Endodermal cell (in vitro differentiated cells): ENCODE data around the gene RNF224. TPM values are rescaled to one million over a fixed set of nuclear protein-coding genes. Genes with fewer than 3 reads are reported as not detected.
"Not testable (repeated sequence)": the region's sequence is repeated elsewhere in the genome, so short reads cannot be mapped to it uniquely, and the experiment has no call there.

Experiments
- DNase-seq: peaks from one replicate; pipeline ENCODE4 v3.0.0-alpha.2; 2017
- H3K27ac ChIP-seq: 2 replicates; pipeline ENCODE4 v1.5.1; 2013; ENCODE audit warnings: mild to moderate bottlenecking, low read depth, low read length, moderate library complexity
- H3K27me3 ChIP-seq: 2 replicates; pipeline ENCODE4 v1.6.1; 2013; ENCODE audit warnings: mild to moderate bottlenecking, low read length, moderate library complexity; ENCODE audit not compliant: insufficient read depth, control insufficient read depth, poor library complexity, severe bottlenecking
- H3K36me3 ChIP-seq: 2 replicates; pipeline ENCODE4 v1.7.0; 2013; ENCODE audit warnings: mild to moderate bottlenecking, low read length, moderate library complexity; ENCODE audit not compliant: control insufficient read depth, insufficient read depth
- H3K4me1 ChIP-seq: one replicate; pipeline ENCODE4 v1.7.0; 2013; ENCODE audit warnings: low read length; ENCODE audit not compliant: control insufficient read depth, insufficient read depth
- H3K4me3 ChIP-seq: 2 replicates; pipeline ENCODE4 v1.5.1; 2013; ENCODE audit warnings: mild to moderate bottlenecking, low read length, moderate library complexity
- H3K9ac ChIP-seq: 2 replicates; pipeline ENCODE4 v1.6.1; 2013; ENCODE audit warnings: mild to moderate bottlenecking, low read length, moderate library complexity; ENCODE audit not compliant: poor library complexity, severe bottlenecking; ENCODE audit errors: extremely low read depth
- H3K9me3 ChIP-seq: 2 replicates; pipeline ENCODE4 v1.6.1; 2013; ENCODE audit warnings: mild to moderate bottlenecking, low read length, moderate library complexity; ENCODE audit not compliant: control insufficient read depth
- H3K27ac Mint-ChIP-seq: 2 replicates; pipeline ENCODE4 v1.8.0; 2020; ENCODE audit warnings: mixed read lengths
- H3K27me3 Mint-ChIP-seq: 2 replicates; pipeline ENCODE4 v1.8.0; 2021; ENCODE audit warnings: mild to moderate bottlenecking, mixed read lengths; ENCODE audit not compliant: insufficient read depth
- H3K36me3 Mint-ChIP-seq: 2 replicates; pipeline ENCODE4 v1.8.0; 2020; ENCODE audit warnings: low read depth, mixed read lengths
- H3K4me1 Mint-ChIP-seq: 2 replicates; pipeline ENCODE4 v1.8.0; 2020; ENCODE audit warnings: mixed read lengths
- H3K4me3 Mint-ChIP-seq: 2 replicates; pipeline ENCODE4 v1.8.0; 2020; ENCODE audit warnings: mild to moderate bottlenecking, moderate library complexity, mixed read lengths
- H3K9me3 Mint-ChIP-seq: 2 replicates; pipeline ENCODE4 v1.8.0; 2020; ENCODE audit warnings: mild to moderate bottlenecking, mixed read lengths
- WGBS, 2 experiments: methylation state at CpG; one replicate each; pipeline versions ENCODE4 v1.1.5 to v1.1.7; 2013; ENCODE audit warnings: missing lambda C conversion rate in 2 of 2, mixed read lengths in 1 of 2; ENCODE audit not compliant: insufficient coverage in 1 of 2, insufficient read length in 1 of 2; 5-methylcytosine and 5-hydroxymethylcytosine counted together
- total RNA-seq, 2 donors: library from RNA; stranded (reverse); fragmentation: NEBNext Ultra II Directional in 1 of 2; extraction: Animal tissue kit (Norgen Biotek cat#: 25700) in 1 of 2; gene quantifications; 2 replicates in 1 of 2; 3 replicates in 1 of 2; pipeline ENCODE4 v1.2.1, GENCODE V29; 2021
- TF ChIP-seq, protein P1 (sequence below): fragments of 200-600 bp; sonication (generic); conservative IDR thresholded peaks from 2 replicates; pipeline ENCODE4 v1.5.0; 2021; ENCODE audit warnings: antibody characterized with exemption, mild to moderate bottlenecking

Gene RNF224
- total RNA-seq, 2 donors from 2014 or later = 0.24 to 0.38 TPM

DNA sequence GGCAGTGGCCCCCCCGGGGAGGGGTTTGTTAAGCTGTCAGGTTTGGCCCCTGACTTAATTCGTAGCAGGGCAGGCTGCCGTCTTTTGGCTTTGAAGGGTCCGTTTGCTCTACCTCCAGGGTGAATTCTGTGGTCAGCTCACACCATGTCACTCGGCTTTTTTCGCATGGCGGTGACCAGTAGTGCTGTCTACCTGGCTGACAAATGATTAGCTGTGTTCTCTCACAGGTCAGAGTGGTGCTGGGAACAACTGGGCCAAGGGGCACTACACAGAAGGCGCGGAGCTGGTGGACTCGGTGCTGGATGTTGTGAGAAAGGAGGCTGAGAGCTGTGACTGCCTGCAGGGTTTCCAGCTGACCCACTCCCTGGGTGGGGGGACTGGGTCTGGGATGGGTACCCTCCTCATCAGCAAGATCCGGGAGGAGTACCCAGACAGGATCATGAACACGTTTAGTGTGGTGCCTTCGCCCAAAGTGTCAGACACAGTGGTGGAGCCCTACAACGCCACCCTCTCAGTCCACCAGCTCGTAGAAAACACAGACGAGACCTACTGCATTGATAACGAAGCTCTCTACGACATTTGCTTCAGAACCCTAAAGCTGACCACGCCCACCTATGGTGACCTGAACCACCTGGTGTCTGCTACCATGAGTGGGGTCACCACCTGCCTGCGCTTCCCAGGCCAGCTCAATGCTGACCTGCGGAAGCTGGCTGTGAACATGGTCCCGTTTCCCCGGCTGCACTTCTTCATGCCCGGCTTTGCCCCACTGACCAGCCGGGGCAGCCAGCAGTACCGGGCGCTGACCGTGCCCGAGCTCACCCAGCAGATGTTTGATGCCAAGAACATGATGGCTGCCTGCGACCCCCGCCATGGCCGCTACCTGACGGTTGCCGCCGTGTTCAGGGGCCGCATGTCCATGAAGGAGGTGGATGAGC lies 15.2 kb downstream of the RNF224 start:
- H3K9ac ChIP-seq = peak overlapping the region; percentile 92
- WGBS, 2 experiments = 84 to 85% methylated on average over 33 to 36 of the region's 36 CpGs
- no peaks in the 10 kb centered on the region for H3K27me3 ChIP-seq
- Mint-ChIP-seq H3K27ac (peak overlapping the region; percentile 85), H3K9me3 (no peaks in the 10 kb centered on the region), H3K4me1 (peaks cover 43% of the 10 kb centered on the region), H3K4me3 (peak overlapping the region; percentile 85), H3K27me3 (peaks cover under 1% of the 10 kb centered on the region), H3K36me3 (peaks cover 19% of the 10 kb centered on the region)
- no peaks in the 10 kb centered on the region for H3K9me3 ChIP-seq
- H3K4me1 ChIP-seq = peaks cover 25% of the 10 kb centered on the region
- TF ChIP-seq, protein P1, sequence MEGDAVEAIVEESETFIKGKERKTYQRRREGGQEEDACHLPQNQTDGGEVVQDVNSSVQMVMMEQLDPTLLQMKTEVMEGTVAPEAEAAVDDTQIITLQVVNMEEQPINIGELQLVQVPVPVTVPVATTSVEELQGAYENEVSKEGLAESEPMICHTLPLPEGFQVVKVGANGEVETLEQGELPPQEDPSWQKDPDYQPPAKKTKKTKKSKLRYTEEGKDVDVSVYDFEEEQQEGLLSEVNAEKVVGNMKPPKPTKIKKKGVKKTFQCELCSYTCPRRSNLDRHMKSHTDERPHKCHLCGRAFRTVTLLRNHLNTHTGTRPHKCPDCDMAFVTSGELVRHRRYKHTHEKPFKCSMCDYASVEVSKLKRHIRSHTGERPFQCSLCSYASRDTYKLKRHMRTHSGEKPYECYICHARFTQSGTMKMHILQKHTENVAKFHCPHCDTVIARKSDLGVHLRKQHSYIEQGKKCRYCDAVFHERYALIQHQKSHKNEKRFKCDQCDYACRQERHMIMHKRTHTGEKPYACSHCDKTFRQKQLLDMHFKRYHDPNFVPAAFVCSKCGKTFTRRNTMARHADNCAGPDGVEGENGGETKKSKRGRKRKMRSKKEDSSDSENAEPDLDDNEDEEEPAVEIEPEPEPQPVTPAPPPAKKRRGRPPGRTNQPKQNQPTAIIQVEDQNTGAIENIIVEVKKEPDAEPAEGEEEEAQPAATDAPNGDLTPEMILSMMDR = no peak
- H3K4me3 ChIP-seq = peak overlapping the region; percentile 92
- H3K27ac ChIP-seq = no peak overlapping the region
- H3K36me3 ChIP-seq = peaks cover 27% of the 10 kb centered on the region
- no peak for DNase-seq

DNA sequence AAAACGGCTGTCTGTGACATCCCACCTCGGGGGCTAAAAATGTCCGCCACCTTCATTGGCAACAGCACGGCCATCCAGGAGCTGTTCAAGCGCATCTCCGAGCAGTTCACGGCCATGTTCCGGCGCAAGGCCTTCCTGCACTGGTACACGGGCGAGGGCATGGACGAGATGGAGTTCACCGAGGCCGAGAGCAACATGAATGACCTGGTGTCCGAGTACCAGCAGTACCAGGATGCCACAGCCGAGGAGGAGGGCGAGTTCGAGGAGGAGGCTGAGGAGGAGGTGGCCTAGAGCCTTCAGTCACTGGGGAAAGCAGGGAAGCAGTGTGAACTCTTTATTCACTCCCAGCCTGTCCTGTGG lies 15.9 kb downstream of the RNF224 start:
- Mint-ChIP-seq H3K36me3 (peaks cover 19% of the 10 kb centered on the region), H3K4me1 (peaks cover 39% of the 10 kb centered on the region), H3K4me3 (peak overlapping the region; percentile 85)
- Histone ChIP-seq H3K4me1 (peaks cover 21% of the 10 kb centered on the region), H3K36me3 (peaks cover 27% of the 10 kb centered on the region), H3K9ac (peak overlapping the region; percentile 92), H3K4me3 (peak overlapping the region; percentile 92)
- not testable (repeated sequence) for H3K9me3 Mint-ChIP-seq, DNase-seq, H3K27ac ChIP-seq, H3K27me3 ChIP-seq, H3K27me3 Mint-ChIP-seq, H3K27ac Mint-ChIP-seq, H3K9me3 ChIP-seq
- WGBS, 2 experiments = 91 to 99% methylated on average over 11 to 17 of the region's 18 CpGs

DNA sequence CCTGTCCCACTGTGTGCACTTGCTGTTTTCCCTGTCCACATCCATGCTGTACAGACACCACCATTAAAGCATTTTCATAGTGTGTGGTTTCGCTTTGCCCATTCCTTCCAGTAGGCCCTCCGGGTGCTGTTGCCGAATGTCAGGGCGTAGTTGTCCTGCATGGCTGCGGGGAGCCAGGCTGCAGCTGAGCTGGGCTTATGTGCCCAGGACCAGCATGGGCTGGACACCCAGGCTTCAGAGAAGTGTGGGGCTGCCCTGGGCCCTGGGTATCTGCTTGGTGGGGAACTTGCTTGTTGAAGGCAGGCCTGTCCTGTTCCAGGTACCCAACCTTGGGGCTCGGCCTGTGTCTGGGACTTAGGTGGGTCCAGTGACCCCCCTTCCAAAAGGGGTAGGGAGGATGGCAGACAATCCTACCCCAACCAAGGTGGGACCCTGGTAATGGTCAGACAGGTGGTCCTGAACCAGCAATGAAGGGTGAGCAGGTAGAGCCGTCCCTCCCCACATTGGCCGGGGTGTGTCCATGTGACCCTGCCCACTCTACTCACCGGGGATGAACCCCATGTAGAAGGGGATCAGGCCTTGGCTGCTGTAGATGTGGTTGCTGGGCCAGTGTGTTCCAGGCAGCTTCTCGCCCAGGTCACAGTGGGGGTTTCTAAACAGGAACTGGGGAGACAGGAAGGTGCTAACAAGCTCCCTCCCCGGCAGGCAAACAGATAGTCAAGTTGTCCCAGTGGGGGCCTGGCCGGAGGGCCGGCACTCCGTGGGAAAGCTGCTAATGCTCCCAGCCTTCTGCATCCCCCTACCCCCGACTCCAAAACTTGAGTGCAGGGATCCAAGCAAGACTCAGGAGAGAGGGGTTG lies 16.6 kb downstream of the RNF224 start:
- Histone ChIP-seq H3K4me1 (peaks cover 17% of the 10 kb centered on the region), H3K27me3 (no peaks in the 10 kb centered on the region), H3K4me3 (peak overlapping the region; percentile 92), H3K9ac (peak overlapping the region; percentile 8), H3K9me3 (no peaks in the 10 kb centered on the region), H3K36me3 (peaks cover 24% of the 10 kb centered on the region), H3K27ac (no peak overlapping the region)
- TF ChIP-seq, protein P1 = peak; percentile 14
- Mint-ChIP-seq H3K36me3 (peaks cover 19% of the 10 kb centered on the region), H3K9me3 (no peaks in the 10 kb centered on the region), H3K27me3 (peaks cover 2% of the 10 kb centered on the region), H3K4me1 (peaks cover 38% of the 10 kb centered on the region), H3K27ac (peak overlapping the region; percentile 70), H3K4me3 (peak overlapping the region; percentile 85)
- DNase-seq = peak; percentile 90
- WGBS, 2 experiments = 65 to 88% methylated on average over 6 to 15 of the region's 15 CpGs
